ENCODE results near the gene GSG1. TPM values are rescaled to one million over a fixed set of nuclear protein-coding genes. Genes with fewer than 3 reads are reported as not detected.

Gene GSG1
- total RNA-seq, 2 experiments from 2014 or later: not detected

- Mint-ChIP-seq H3K4me1 (no peaks in the 10 kb centered on the region), H3K27me3 (no peaks in the 10 kb centered on the region), H3K36me3 (ENCODE audit: low read depth) (peaks cover 4% of the 10 kb centered on the region), H3K27ac (no peak overlapping the region), H3K4me3 (no peak overlapping the region), H3K9me3 (no peaks in the 10 kb centered on the region)
- ChIA-PET CTCF (interaction anchor here (1.2 kb wide), 1 partner anchor 155 kb away, joined by 3 read pairs; no protein-coding TSS in a partner anchor), POLR2A (no interaction called here)
- DNase-seq: no peak
Observed at GRCh38 chr12:13080266-13080665, 23.2 kb downstream of the GSG1 start.

GRCh38 chr12:13079440-13079906, 24.0 kb downstream of the GSG1 start:
- DNase-seq: no peak
- Mint-ChIP-seq H3K27me3 (no peaks in the 10 kb centered on the region), H3K9me3 (no peaks in the 10 kb centered on the region), H3K36me3 (ENCODE audit: low read depth) (peaks cover 4% of the 10 kb centered on the region), H3K4me3 (no peak overlapping the region), H3K27ac (no peak overlapping the region), H3K4me1 (no peaks in the 10 kb centered on the region)
- ChIA-PET CTCF (interaction anchor here (1.2 kb wide), 1 partner anchor 155 kb away, joined by 3 read pairs; no protein-coding TSS in a partner anchor), POLR2A (no interaction called here)

- Mint-ChIP-seq H3K27ac (no peak overlapping the region), H3K36me3 (ENCODE audit: low read depth) (peaks cover 4% of the 10 kb centered on the region), H3K4me1 (no peaks in the 10 kb centered on the region), H3K4me3 (no peak overlapping the region), H3K9me3 (no peaks in the 10 kb centered on the region), H3K27me3 (no peaks in the 10 kb centered on the region)
- no peak for DNase-seq
- CTCF ChIA-PET: interaction anchor here (0.7 kb wide), 1 partner anchor 431 kb away, joined by 4 read pairs; no protein-coding TSS in a partner anchor
- POLR2A ChIA-PET: no interaction called here
Observed at GRCh38 chr12:13075786-13076570, 27.5 kb downstream of the GSG1 start.

DNA sequence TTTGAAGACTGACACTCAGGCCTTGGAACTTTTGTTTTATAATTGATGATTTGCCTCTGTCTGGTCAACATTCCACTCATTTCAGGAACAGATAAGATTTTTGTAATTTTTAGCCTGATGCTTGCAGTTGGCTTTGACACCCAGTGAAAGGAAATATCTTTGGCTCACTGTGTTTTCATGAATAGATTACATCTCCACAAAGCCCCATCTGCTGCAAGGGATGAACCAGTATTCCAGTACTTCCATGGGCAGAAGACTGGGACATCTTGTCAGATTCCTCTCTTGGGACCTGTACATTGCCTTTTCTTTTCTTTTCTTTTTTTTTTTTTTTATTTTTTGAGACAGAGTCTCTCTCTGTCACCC, 28.4 kb downstream of the GSG1 start:
- H3K36me3 Mint-ChIP-seq (ENCODE audit: low read depth): peaks cover 4% of the 10 kb centered on the region
- no peaks in the 10 kb centered on the region for H3K27me3 Mint-ChIP-seq
- POLR2A ChIA-PET: no interaction called here
- CTCF ChIA-PET: no interaction called here
- no peak for DNase-seq
- no peaks in the 10 kb centered on the region for H3K9me3 Mint-ChIP-seq
- no peak overlapping the region for H3K27ac Mint-ChIP-seq
- H3K4me1 Mint-ChIP-seq: no peaks in the 10 kb centered on the region
- H3K4me3 Mint-ChIP-seq: no peak overlapping the region

DNA sequence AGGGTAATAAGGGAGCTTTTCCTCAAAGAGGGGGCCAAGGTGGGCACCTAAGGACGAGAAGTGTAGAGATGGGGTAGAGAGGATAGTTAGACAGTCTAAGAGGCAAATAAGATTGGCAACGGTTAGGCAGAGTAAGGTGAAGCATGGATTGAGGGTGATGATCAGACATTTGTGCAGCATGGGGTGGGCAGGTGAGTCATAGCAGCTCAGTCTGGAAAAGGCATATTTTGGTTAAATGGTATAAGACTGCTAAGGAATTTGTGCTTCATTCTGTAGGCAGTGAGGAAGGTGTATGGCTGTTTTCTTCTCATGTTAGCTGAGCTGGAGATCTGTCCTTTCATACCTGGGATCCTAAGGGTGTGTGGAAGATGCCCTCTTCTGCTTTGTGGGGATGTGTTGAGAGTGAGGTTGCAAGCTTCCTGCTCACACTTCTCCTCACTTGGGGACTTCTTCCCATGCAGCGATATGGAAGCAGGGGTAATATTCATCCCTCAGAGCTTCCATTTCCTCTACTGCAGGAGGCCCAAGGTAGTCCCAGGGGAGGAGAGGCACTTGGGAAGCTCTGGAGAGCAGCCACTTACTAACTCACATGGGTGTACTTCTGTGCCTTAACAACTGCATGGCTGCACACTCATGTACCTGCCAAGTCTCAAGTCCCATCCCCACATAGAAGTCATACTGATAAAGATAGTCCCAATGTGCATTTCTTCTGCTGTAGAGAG, 28.9 kb downstream of the GSG1 start:
- Mint-ChIP-seq H3K36me3 (ENCODE audit: low read depth) (peaks cover 5% of the 10 kb centered on the region), H3K27ac (no peak overlapping the region), H3K4me1 (no peaks in the 10 kb centered on the region), H3K4me3 (no peak overlapping the region), H3K27me3 (no peaks in the 10 kb centered on the region), H3K9me3 (no peaks in the 10 kb centered on the region)
- CTCF ChIA-PET: interaction anchor here (1.2 kb wide), 1 partner anchor 158 kb away, joined by 3 read pairs; no protein-coding TSS in a partner anchor
- no peak for DNase-seq
- POLR2A ChIA-PET: no interaction called here

GRCh38 chr12:13073173-13073572, 30.3 kb downstream of the GSG1 start:
- POLR2A ChIA-PET: no interaction called here
- H3K9me3 Mint-ChIP-seq: no peaks in the 10 kb centered on the region
- no peak for DNase-seq
- CTCF ChIA-PET: no interaction called here
- H3K27ac Mint-ChIP-seq: no peak overlapping the region
- H3K4me3 Mint-ChIP-seq: no peak overlapping the region
- peaks cover 3% of the 10 kb centered on the region for H3K4me1 Mint-ChIP-seq
- peaks cover 13% of the 10 kb centered on the region for H3K36me3 Mint-ChIP-seq (ENCODE audit: low read depth)
- no peaks in the 10 kb centered on the region for H3K27me3 Mint-ChIP-seq

DNA sequence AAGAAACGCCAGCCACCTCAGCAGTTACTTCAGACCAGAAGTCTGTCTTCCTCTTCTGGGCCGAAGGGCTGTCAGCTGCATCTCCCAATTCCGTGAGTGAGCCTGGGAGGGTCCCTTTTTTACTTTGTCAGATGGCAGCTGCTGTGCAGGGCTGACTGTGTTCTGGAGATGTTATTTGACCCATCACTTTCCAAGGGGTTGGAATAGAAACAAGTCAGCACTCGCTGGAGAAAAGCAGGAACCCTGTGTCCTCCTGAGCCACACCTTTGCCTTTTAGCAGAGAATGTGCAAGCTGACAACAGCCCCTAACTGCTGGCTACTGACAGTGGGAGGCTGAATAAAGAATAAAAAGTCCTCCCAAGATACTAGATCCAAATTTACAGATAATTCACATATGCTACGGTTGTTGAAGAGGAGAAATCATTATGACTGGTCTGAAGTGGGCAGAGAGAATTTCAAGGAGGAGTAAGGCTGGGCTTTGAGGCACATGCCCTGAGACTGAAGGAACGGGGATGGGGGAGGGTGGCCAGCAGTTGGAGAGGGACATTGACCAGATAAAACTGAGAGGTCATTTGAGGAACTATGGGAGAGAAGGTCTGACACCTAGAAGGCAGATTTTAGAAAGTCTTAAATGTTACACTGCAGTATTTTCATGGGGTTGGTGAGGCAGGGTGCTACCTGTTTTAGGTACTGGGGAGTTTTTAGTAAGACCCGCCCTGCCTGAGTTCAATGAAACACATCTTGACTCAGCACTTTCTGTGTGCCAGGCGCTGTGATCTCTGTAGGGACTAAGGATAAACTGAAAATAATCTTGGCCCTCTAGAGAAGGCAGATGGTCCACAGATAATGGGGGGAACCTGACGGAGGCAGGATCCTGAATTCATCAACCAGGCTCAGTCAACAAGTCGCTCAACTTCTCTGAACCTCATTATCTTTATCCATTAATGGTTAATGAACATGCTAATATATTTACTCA, 31.9 kb downstream of the GSG1 start:
- no peaks in the 10 kb centered on the region for H3K9me3 Mint-ChIP-seq
- ChIA-PET CTCF (no interaction called here), POLR2A (no interaction called here)
- no peak for DNase-seq
- H3K36me3 Mint-ChIP-seq (ENCODE audit: low read depth): peaks cover 13% of the 10 kb centered on the region
- H3K27ac Mint-ChIP-seq: no peak overlapping the region
- no peaks in the 10 kb centered on the region for H3K27me3 Mint-ChIP-seq
- H3K4me1 Mint-ChIP-seq: peaks cover 8% of the 10 kb centered on the region
- no peak overlapping the region for H3K4me3 Mint-ChIP-seq

- Mint-ChIP-seq H3K4me1 (peaks cover 8% of the 10 kb centered on the region), H3K27me3 (no peaks in the 10 kb centered on the region), H3K9me3 (no peaks in the 10 kb centered on the region), H3K27ac (no peak overlapping the region), H3K36me3 (ENCODE audit: low read depth) (peaks cover 9% of the 10 kb centered on the region), H3K4me3 (no peak overlapping the region)
- no peak for DNase-seq
- ChIA-PET CTCF (interaction anchor here (1.1 kb wide), 1 partner anchor 142 kb away, joined by 3 read pairs; no protein-coding TSS in a partner anchor), POLR2A (no interaction called here)
Observed at GRCh38 chr12:13069380-13069779, 34.1 kb downstream of the GSG1 start.

DNA sequence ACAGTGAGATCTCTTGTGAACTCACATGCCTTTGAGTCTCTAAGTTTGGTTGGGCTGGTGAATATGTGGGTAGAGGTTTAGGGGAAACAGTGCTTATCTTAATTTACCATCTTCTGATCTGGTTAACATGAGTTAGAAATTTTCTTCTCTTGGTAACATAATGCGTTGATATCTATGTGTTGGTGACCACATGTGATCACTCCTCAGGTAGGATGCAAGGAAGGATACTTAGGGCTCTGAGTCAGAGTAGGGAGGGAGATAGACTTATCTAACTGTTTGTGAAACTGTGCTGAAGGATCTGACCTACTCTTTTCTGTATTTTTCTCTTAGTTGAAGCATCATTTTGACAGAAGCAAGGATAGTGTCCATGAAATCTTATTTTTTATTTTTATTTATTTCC, 36.1 kb downstream of the GSG1 start:
- no peaks in the 10 kb centered on the region for H3K9me3 Mint-ChIP-seq
- no peak for DNase-seq
- H3K4me3 Mint-ChIP-seq: no peak overlapping the region
- H3K27me3 Mint-ChIP-seq: no peaks in the 10 kb centered on the region
- CTCF ChIA-PET: interaction anchor here (0.7 kb wide), 1 partner anchor 280 kb away, joined by 3 read pairs; no protein-coding TSS in a partner anchor
- peaks cover 8% of the 10 kb centered on the region for H3K4me1 Mint-ChIP-seq
- no peak overlapping the region for H3K27ac Mint-ChIP-seq
- peaks cover 9% of the 10 kb centered on the region for H3K36me3 Mint-ChIP-seq (ENCODE audit: low read depth)
- POLR2A ChIA-PET: no interaction called here

- DNase-seq: no peak
- peaks cover 8% of the 10 kb centered on the region for H3K4me1 Mint-ChIP-seq
- H3K27ac Mint-ChIP-seq: no peak overlapping the region
- ChIA-PET POLR2A (no interaction called here), CTCF (interaction anchor here (0.7 kb wide), 1 partner anchor 279 kb away, joined by 3 read pairs; no protein-coding TSS in a partner anchor)
- H3K27me3 Mint-ChIP-seq: no peaks in the 10 kb centered on the region
- H3K4me3 Mint-ChIP-seq: no peak overlapping the region
- no peaks in the 10 kb centered on the region for H3K9me3 Mint-ChIP-seq
- H3K36me3 Mint-ChIP-seq (ENCODE audit: low read depth): peaks cover 9% of the 10 kb centered on the region
Observed at GRCh38 chr12:13066459-13066858, 37.0 kb downstream of the GSG1 start.

DNA sequence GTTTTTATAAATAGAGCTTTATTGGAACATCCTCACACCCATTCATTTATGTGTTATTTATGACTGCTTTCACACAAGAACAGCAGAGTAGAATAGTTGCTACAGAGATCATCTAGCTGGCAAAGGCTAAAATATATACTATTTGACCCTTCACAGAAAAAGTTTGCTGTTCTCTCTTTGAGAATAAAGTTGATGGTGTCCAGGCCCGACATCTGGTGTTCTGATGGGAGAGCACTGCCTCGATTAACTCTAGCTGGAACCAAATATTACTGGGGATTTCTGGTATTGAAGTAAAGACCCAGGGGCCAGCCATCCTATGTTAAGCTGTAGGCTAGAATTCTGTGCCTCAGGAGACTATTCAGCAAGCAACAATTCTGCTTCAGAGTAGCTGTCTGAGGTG, 37.5 kb downstream of the GSG1 start:
- no peaks in the 10 kb centered on the region for H3K27me3 Mint-ChIP-seq
- H3K36me3 Mint-ChIP-seq (ENCODE audit: low read depth): peaks cover 9% of the 10 kb centered on the region
- H3K27ac Mint-ChIP-seq: no peak overlapping the region
- H3K9me3 Mint-ChIP-seq: no peaks in the 10 kb centered on the region
- no peak overlapping the region for H3K4me3 Mint-ChIP-seq
- ChIA-PET POLR2A (interaction anchor here (1.4 kb wide), 1 partner anchor 10 kb away, joined by 3 read pairs; no protein-coding TSS in a partner anchor), CTCF (interaction anchor here (2.4 kb wide), 1 partner anchor 190 kb away, joined by 10 read pairs; no protein-coding TSS in a partner anchor)
- H3K4me1 Mint-ChIP-seq: peaks cover 8% of the 10 kb centered on the region
- no peak for DNase-seq

DNA sequence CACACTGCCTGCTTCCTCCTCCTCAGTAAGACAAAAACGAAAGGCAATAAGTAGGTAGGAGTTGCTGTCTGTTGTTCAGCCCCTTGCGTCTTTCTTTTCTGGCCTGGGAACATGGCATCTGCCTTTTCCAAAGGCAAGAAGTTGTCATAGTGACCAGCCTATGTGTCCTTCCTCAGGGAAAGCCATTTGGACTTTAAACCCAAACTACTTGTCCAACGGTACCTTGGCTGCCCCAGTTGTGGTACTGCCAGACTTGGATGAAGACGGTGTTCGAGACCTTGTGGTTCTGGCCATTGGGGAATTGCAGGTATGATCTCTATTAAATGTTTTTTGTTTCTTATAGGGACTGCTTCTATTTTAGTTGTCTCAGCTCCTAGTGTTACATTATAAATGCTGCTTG, 40.8 kb downstream of the GSG1 start:
- POLR2A ChIA-PET: no interaction called here
- H3K4me3 Mint-ChIP-seq: no peak overlapping the region
- H3K4me1 Mint-ChIP-seq: peaks cover 4% of the 10 kb centered on the region
- no peaks in the 10 kb centered on the region for H3K9me3 Mint-ChIP-seq
- no peaks in the 10 kb centered on the region for H3K36me3 Mint-ChIP-seq (ENCODE audit: low read depth)
- H3K27ac Mint-ChIP-seq: no peak overlapping the region
- no peak for DNase-seq
- CTCF ChIA-PET: no interaction called here
- no peaks in the 10 kb centered on the region for H3K27me3 Mint-ChIP-seq

Measured in activated CD4-positive, alpha-beta memory T cell treated with anti-CD3 and anti-CD28 coated beads, Interleukin-2, amount 10 ng/mL, durations not matched to agents 7 days and 5 days (primary cell).